Adipocyte (in vitro differentiated cells): ENCODE data around the gene MYRIP.

Experiments used
- DNase-seq: peaks from one replicate; pipeline ENCODE4 v3.0.0-alpha.2; 2015; ENCODE audit warnings: low read depth
- H3K27me3 ChIP-seq: replicated peaks from 2 replicates; pipeline ENCODE4 v1.7.0; 2013; ENCODE audit warnings: mild to moderate bottlenecking, low read length, moderate library complexity; ENCODE audit not compliant: control insufficient read depth, insufficient read depth
- H3K36me3 ChIP-seq: 2 replicates; pipeline ENCODE4 v1.7.0; 2013; ENCODE audit warnings: low read length, mild to moderate bottlenecking, moderate library complexity; ENCODE audit not compliant: control insufficient read depth, insufficient read depth, severe bottlenecking
- H3K4me1 ChIP-seq: 2 replicates; pipeline ENCODE4 v1.7.0; 2013; ENCODE audit warnings: mild to moderate bottlenecking, low read length, moderate library complexity; ENCODE audit not compliant: control insufficient read depth, insufficient read depth
- H3K4me3 ChIP-seq: 2 replicates; pipeline ENCODE4 v1.7.0; 2013; ENCODE audit warnings: mild to moderate bottlenecking, low read length, moderate library complexity
- H3K9ac ChIP-seq: 2 replicates; pipeline ENCODE4 v1.7.0; 2013; ENCODE audit warnings: mild to moderate bottlenecking, low read length, moderate library complexity
- H3K9me3 ChIP-seq: 2 replicates; pipeline ENCODE4 v1.7.0; 2013; ENCODE audit warnings: mild to moderate bottlenecking, low read length, moderate library complexity; ENCODE audit not compliant: control insufficient read depth

MYRIP gene

GRCh38 chr3:39935261-39935660 lies 125.9 kb downstream of the MYRIP start:
- no peak for DNase-seq
- no peak overlapping the region for H3K9ac ChIP-seq

GRCh38 chr3:39936848-39937247 lies 127.4 kb downstream of the MYRIP start:
- no peak overlapping the region for H3K4me3 ChIP-seq
- H3K9me3 ChIP-seq = no peaks in the 10 kb centered on the region
- no peaks in the 10 kb centered on the region for H3K27me3 ChIP-seq
- no peaks in the 10 kb centered on the region for H3K36me3 ChIP-seq
- DNase-seq = no peak
- H3K4me1 ChIP-seq = peaks cover 3% of the 10 kb centered on the region
- H3K9ac ChIP-seq = no peak overlapping the region

More at GRCh38 chr3:39935261-39935660, 125.9 kb downstream of the MYRIP start:
- no peaks in the 10 kb centered on the region for H3K9me3 ChIP-seq
- H3K4me3 ChIP-seq = no peak overlapping the region
- no peaks in the 10 kb centered on the region for H3K27me3 ChIP-seq
- H3K36me3 ChIP-seq = no peaks in the 10 kb centered on the region
- peaks cover 3% of the 10 kb centered on the region for H3K4me1 ChIP-seq

GRCh38 chr3:39937315-39937714 lies 127.9 kb downstream of the MYRIP start:
- DNase-seq = no peak
- Histone ChIP-seq H3K36me3 (no peaks in the 10 kb centered on the region), H3K27me3 (no peaks in the 10 kb centered on the region), H3K4me3 (no peak overlapping the region), H3K9me3 (no peaks in the 10 kb centered on the region), H3K9ac (no peak overlapping the region), H3K4me1 (peaks cover 3% of the 10 kb centered on the region)

GRCh38 chr3:39937874-39938273 lies 128.5 kb downstream of the MYRIP start:
- Histone ChIP-seq H3K4me3 (no peak overlapping the region), H3K4me1 (peaks cover 3% of the 10 kb centered on the region), H3K27me3 (no peaks in the 10 kb centered on the region), H3K9ac (no peak overlapping the region), H3K36me3 (no peaks in the 10 kb centered on the region), H3K9me3 (no peaks in the 10 kb centered on the region)
- DNase-seq = no peak

GRCh38 chr3:39941931-39942330 lies 132.5 kb downstream of the MYRIP start:
- Histone ChIP-seq H3K36me3 (no peaks in the 10 kb centered on the region), H3K9me3 (no peaks in the 10 kb centered on the region), H3K4me3 (no peak overlapping the region), H3K27me3 (no peaks in the 10 kb centered on the region), H3K4me1 (no peaks in the 10 kb centered on the region), H3K9ac (no peak overlapping the region)
- no peak for DNase-seq

- H3K4me1 ChIP-seq = peaks cover 36% of the 10 kb centered on the region
- no peak overlapping the region for H3K4me3 ChIP-seq
- no peaks in the 10 kb centered on the region for H3K27me3 ChIP-seq
- DNase-seq = peak; percentile 51
- no peak overlapping the region for H3K9ac ChIP-seq
- H3K9me3 ChIP-seq = no peaks in the 10 kb centered on the region
- no peaks in the 10 kb centered on the region for H3K36me3 ChIP-seq
Observed at GRCh38 chr3:39960515-39961191, 151.2 kb downstream of the MYRIP start.

GRCh38 chr3:39961230-39961629 lies 151.8 kb downstream of the MYRIP start:
- H3K36me3 ChIP-seq = no peaks in the 10 kb centered on the region
- H3K9me3 ChIP-seq = no peaks in the 10 kb centered on the region
- no peak overlapping the region for H3K9ac ChIP-seq
- peak overlapping the region; percentile 17 for H3K4me3 ChIP-seq
- H3K4me1 ChIP-seq = peaks cover 40% of the 10 kb centered on the region
- peak; percentile 14 for DNase-seq
- no peaks in the 10 kb centered on the region for H3K27me3 ChIP-seq

GRCh38 chr3:39962581-39962980 lies 153.2 kb downstream of the MYRIP start:
- no peak overlapping the region for H3K9ac ChIP-seq
- peak overlapping the region; percentile 16 for H3K4me3 ChIP-seq
- no peaks in the 10 kb centered on the region for H3K9me3 ChIP-seq
- DNase-seq = peak; percentile 51
- H3K27me3 ChIP-seq = no peaks in the 10 kb centered on the region
- H3K36me3 ChIP-seq = no peaks in the 10 kb centered on the region
- peaks cover 40% of the 10 kb centered on the region for H3K4me1 ChIP-seq

- DNase-seq = no peak
- Histone ChIP-seq H3K4me3 (no peak overlapping the region), H3K9me3 (no peaks in the 10 kb centered on the region), H3K36me3 (no peaks in the 10 kb centered on the region), H3K4me1 (peaks cover 34% of the 10 kb centered on the region), H3K27me3 (no peaks in the 10 kb centered on the region), H3K9ac (no peak overlapping the region)
Observed at GRCh38 chr3:39965461-39965860, 156.1 kb downstream of the MYRIP start.

- H3K27me3 ChIP-seq = no peaks in the 10 kb centered on the region
Observed at GRCh38 chr3:39965997-39966396, 156.6 kb downstream of the MYRIP start.

GRCh38 chr3:39970982-39971381 lies 161.6 kb downstream of the MYRIP start:
- DNase-seq = no peak

More at GRCh38 chr3:39965997-39966396, 156.6 kb downstream of the MYRIP start:
- Histone ChIP-seq H3K36me3 (no peaks in the 10 kb centered on the region), H3K4me3 (no peak overlapping the region), H3K9ac (no peak overlapping the region), H3K9me3 (no peaks in the 10 kb centered on the region), H3K4me1 (peaks cover 29% of the 10 kb centered on the region)
- peak; percentile 47 for DNase-seq

GRCh38 chr3:39971559-39972031 lies 162.2 kb downstream of the MYRIP start:
- no peak for DNase-seq
- Histone ChIP-seq H3K27me3 (no peaks in the 10 kb centered on the region), H3K9me3 (no peaks in the 10 kb centered on the region), H3K4me3 (no peak overlapping the region), H3K9ac (no peak overlapping the region), H3K4me1 (no peaks in the 10 kb centered on the region), H3K36me3 (no peaks in the 10 kb centered on the region)

More at GRCh38 chr3:39970982-39971381, 161.6 kb downstream of the MYRIP start:
- H3K27me3 ChIP-seq = no peaks in the 10 kb centered on the region
- H3K4me3 ChIP-seq = no peak overlapping the region
- no peaks in the 10 kb centered on the region for H3K36me3 ChIP-seq
- H3K9ac ChIP-seq = no peak overlapping the region
- H3K9me3 ChIP-seq = no peaks in the 10 kb centered on the region
- H3K4me1 ChIP-seq = peaks cover 1% of the 10 kb centered on the region
